IMR-90 (cell line): ENCODE data around the gene GPC6. TPM values are rescaled to one million over a fixed set of nuclear protein-coding genes. Genes with fewer than 3 reads are reported as not detected.

Experiments
- ATAC-seq: fragments of 200-7000 bp; cut with Tn5 transposase; 2 replicates; pipeline ENCODE4 v1.9.1; 2020; ENCODE audit warnings: low read depth, mild to moderate bottlenecking, moderate library complexity
- BruUV-seq: library from RNA; stranded (reverse); fragments of 400-500 nt; replicated peaks from 2 replicates; lab custom pipeline; 2021; lab: Mats Ljungman, UMichigan
- CTCF ChIA-PET: fragments of 300-600 bp; formaldehyde crosslinking; extraction: SDS; loops from one replicate; lab custom pipeline; 2021; ENCODE audit warnings: antibody characterized with exemption; lab: Yijun Ruan, JAX
- POLR2A ChIA-PET: fragments of 300-600 bp; sonication (Branson Sonifier 250); formaldehyde crosslinking; loops from one replicate; lab custom pipeline; 2022; ENCODE audit warnings: antibody characterized with exemption; ENCODE audit not compliant: unreplicated experiment; lab: Charles Lee
- DNase-seq: peaks from one replicate; pipeline ENCODE4 v3.0.0; 2013
- H2AFZ ChIP-seq: replicated peaks from 2 replicates; pipeline ENCODE3; 2013; ENCODE audit warnings: low read length, mild to moderate bottlenecking; ENCODE audit not compliant: poor library complexity
- H2AK5ac ChIP-seq: 2 replicates; pipeline ENCODE4 v1.6.1; 2013; ENCODE audit warnings: low read depth, low read length, inconsistent platforms
- H2AK9ac ChIP-seq: replicated peaks from 2 replicates; pipeline ENCODE3; 2013; ENCODE audit warnings: mild to moderate bottlenecking, low read depth, low read length, moderate library complexity; ENCODE audit not compliant: poor library complexity
- H2BK120ac ChIP-seq: 2 replicates; pipeline ENCODE4 v1.6.1; 2013; ENCODE audit warnings: low read depth, low read length, inconsistent platforms
- H2BK15ac ChIP-seq: 3 replicates; pipeline ENCODE4 v1.6.1; 2013; ENCODE audit warnings: low read depth, low read length, inconsistent platforms
- H2BK20ac ChIP-seq: 2 replicates; pipeline ENCODE4 v1.6.1; 2013; ENCODE audit warnings: low read depth, mild to moderate bottlenecking, inconsistent platforms, low read length, moderate library complexity
- H2BK5ac ChIP-seq: 2 replicates; pipeline ENCODE4 v1.6.1; 2013; ENCODE audit warnings: mild to moderate bottlenecking, low read depth, low read length, inconsistent platforms; ENCODE audit not compliant: poor library complexity, severe bottlenecking
- H3K14ac ChIP-seq: replicated peaks from 2 replicates; pipeline ENCODE4 v1.6.1; 2013; ENCODE audit warnings: low read depth, low read length, inconsistent platforms
- H3K18ac ChIP-seq: 2 replicates; pipeline ENCODE4 v1.6.1; 2013; ENCODE audit warnings: low read depth, low read length, control low read depth
- H3K23ac ChIP-seq: 2 replicates; pipeline ENCODE4 v1.6.1; 2013; ENCODE audit warnings: low read depth, low read length, inconsistent platforms
- H3K27ac ChIP-seq: 2 replicates; pipeline ENCODE4 v1.5.1; 2013; ENCODE audit warnings: mild to moderate bottlenecking, control low read depth, low read length; ENCODE audit not compliant: insufficient read depth
- H3K27me3 ChIP-seq: 2 replicates; pipeline ENCODE4 v1.6.1; 2013; ENCODE audit warnings: low read length; ENCODE audit not compliant: control insufficient read depth, insufficient read depth
- H3K36me3 ChIP-seq: 2 replicates; pipeline ENCODE4 v1.6.1; 2013; ENCODE audit warnings: low read length, mixed read lengths; ENCODE audit not compliant: control insufficient read depth, insufficient read depth
- H3K4ac ChIP-seq: 2 replicates; pipeline ENCODE4 v1.6.1; 2013; ENCODE audit warnings: low read depth, low read length, inconsistent platforms
- H3K4me1 ChIP-seq: 2 replicates; pipeline ENCODE4 v1.6.1; 2013; ENCODE audit warnings: low read length, mixed read lengths; ENCODE audit not compliant: control insufficient read depth, insufficient read depth
- H3K4me2 ChIP-seq: 2 replicates; pipeline ENCODE4 v1.6.1; 2013; ENCODE audit warnings: low read depth, mild to moderate bottlenecking, control low read depth, low read length, moderate library complexity
- H3K4me3 ChIP-seq: 2 replicates; pipeline ENCODE4 v1.5.1; 2013; ENCODE audit warnings: low read depth, mild to moderate bottlenecking, control low read depth, low read length, moderate library complexity; ENCODE audit not compliant: insufficient read depth
- H3K56ac ChIP-seq: 2 replicates; pipeline ENCODE4 v1.6.1; 2013; ENCODE audit warnings: low read length, inconsistent platforms; ENCODE audit not compliant: insufficient read depth; ENCODE audit errors: extremely low read depth
- H3K79me1 ChIP-seq, 2 experiments: 2 replicates each; pipeline ENCODE4 v1.6.1; 2013; ENCODE audit warnings: low read length in 2 of 2, inconsistent platforms in 1 of 2, low read depth in 1 of 2
- H3K9ac ChIP-seq: 2 replicates; pipeline ENCODE4 v1.6.1; 2013; ENCODE audit warnings: low read depth, low read length, control low read depth
- H3K9me1 ChIP-seq: 2 replicates; pipeline ENCODE4 v1.6.1; 2013; ENCODE audit warnings: low read length, inconsistent platforms; ENCODE audit not compliant: insufficient read depth
- H3K9me3 ChIP-seq: 2 replicates; pipeline ENCODE4 v1.6.1; 2013; ENCODE audit warnings: low read length; ENCODE audit not compliant: control insufficient read depth, insufficient read depth
- H4K20me1 ChIP-seq: 2 replicates; pipeline ENCODE4 v1.6.1; 2013; ENCODE audit warnings: low read length, inconsistent platforms; ENCODE audit not compliant: insufficient read depth
- H4K5ac ChIP-seq: 2 replicates; pipeline ENCODE4 v1.6.1; 2013; ENCODE audit warnings: mild to moderate bottlenecking, low read depth, low read length, control low read depth
- H4K8ac ChIP-seq, 2 experiments: 2 replicates each; pipeline ENCODE4 v1.6.1; 2013; ENCODE audit warnings: low read depth in 2 of 2, low read length in 2 of 2, control low read depth in 1 of 2, inconsistent platforms in 1 of 2
- H4K91ac ChIP-seq: 2 replicates; pipeline ENCODE4 v1.6.1; 2013; ENCODE audit warnings: low read depth, low read length, inconsistent platforms; ENCODE audit not compliant: insufficient read depth
- BHLHE40 ChIP-seq: fragments of 150-350 bp; IDR thresholded peaks from 2 replicates; pipeline ENCODE4 v1.6.1; 2016; ENCODE audit warnings: mild to moderate bottlenecking, low read depth, low read length
- CTCF ChIP-seq: conservative IDR thresholded peaks from 2 replicates; pipeline ENCODE4 v1.5.1; 2012; ENCODE audit warnings: mild to moderate bottlenecking, low read depth, low read length, improper control_type of control experiment
- ELK1 ChIP-seq: fragments of 150-350 bp; IDR thresholded peaks from 2 replicates; pipeline ENCODE4 v1.6.1; 2016; ENCODE audit warnings: low read depth, mild to moderate bottlenecking, low read length, moderate library complexity, borderline replicate concordance
- MXI1 ChIP-seq: IDR thresholded peaks from 2 replicates; pipeline ENCODE4 v1.6.1; 2012; ENCODE audit warnings: low read depth, mild to moderate bottlenecking, low read length, moderate library complexity, borderline replicate concordance
- NFE2L2 ChIP-seq: fragments of 150-350 bp; IDR thresholded peaks from 2 replicates; pipeline ENCODE4 v1.6.1; 2016; ENCODE audit warnings: low read depth, mild to moderate bottlenecking, low read length
- RFX5 ChIP-seq: IDR thresholded peaks from 2 replicates; pipeline ENCODE4 v1.8.0; 2012; ENCODE audit warnings: low read depth, mild to moderate bottlenecking, low read length, moderate library complexity
- SMC3 ChIP-seq: fragments of 150-350 bp; IDR thresholded peaks from 2 replicates; pipeline ENCODE4 v1.6.1; 2016; ENCODE audit warnings: low read depth, mild to moderate bottlenecking, antibody characterized with exemption, low read length, moderate library complexity
- USF2 ChIP-seq: fragments of 150-350 bp; IDR thresholded peaks from 2 replicates; pipeline ENCODE4 v1.6.1; 2017; ENCODE audit warnings: mild to moderate bottlenecking, antibody characterized with exemption, low read length, low read depth
- WGBS, 2 experiments: methylation state at CpG; one replicate each; pipeline versions ENCODE4 v1.1.5 to v1.1.7; 2013; ENCODE audit warnings: missing lambda C conversion rate in 2 of 2; ENCODE audit not compliant: insufficient read length in 1 of 2; ENCODE audit errors: extremely low coverage in 2 of 2; 5-methylcytosine and 5-hydroxymethylcytosine counted together
- dilution Hi-C: fragments of 300-500 bp; cut with HindIII; formaldehyde crosslinking; loops from one replicate; pipeline ENCODE4 v1.14.3; 2018; ENCODE audit warnings: low sequenced_read_pairs; ENCODE audit not compliant: unreplicated experiment
- in situ Hi-C: fragments of 300-500 bp; cut with MboI; formaldehyde crosslinking; loops from 3 replicates; pipeline ENCODE4 v1.14.3; 2019; ENCODE audit warnings: low sequenced_read_pairs, inconsistent platforms, mixed read lengths
- intact Hi-C: fragments of 100-400 bp; cut with micrococcal nuclease; formaldehyde crosslinking; loops from 2 replicates; pipeline ENCODE4 v1.10.0; 2022
- polyA plus RNA-seq, 3 experiments: library from polyadenylated mRNA; depleted of rRNA; stranded (reverse); fragments of >200 nt; gene quantifications; 2 replicates each; pipeline ENCODE4 v1.2.3, GENCODE V29; 2012; ENCODE audit warnings: low replicate concordance in 1 of 3
- total RNA-seq: library from RNA; depleted of rRNA; stranded (reverse); fragments of >200 nt; gene quantifications from 2 replicates; pipeline ENCODE4 v1.2.3, GENCODE V29; 2012

The GPC6 gene
- total and polyA plus RNA-seq, 2 of the 4 experiments (the other 2 are of a cell fraction): 14.9 to 39.4 TPM

GRCh38 chr13:93730780-93731179 is 504.2 kb downstream of the GPC6 start:
- 100% methylated on average over 1 of the region's 3 CpGs; no CpG with 5 or more reads in 1 of the 2 experiments for WGBS, 2 experiments
- H3K4me1 ChIP-seq: peaks cover 13% of the 10 kb centered on the region
- peak overlapping the region; percentile 59; the same call in 1 of the 2 replicates for H3K23ac ChIP-seq
- H3K27ac ChIP-seq: no peak overlapping the region
- H3K9ac ChIP-seq: no peak overlapping the region
- H3K4me3 ChIP-seq: no peak overlapping the region
- no peaks in the 10 kb centered on the region for H3K36me3 ChIP-seq
- peaks cover 0 to 3% of the 10 kb centered on the region in 2 experiments; a peak in 2 of 4 replicates for H3K79me1 ChIP-seq
- in situ Hi-C loops (no loop called here), intact Hi-C loops (no loop called here), dilution Hi-C loops (no loop called here)
- peak overlapping the region; percentile 83 for H2BK20ac ChIP-seq
- peak overlapping the region; percentile 20; the same call in 1 of the 2 replicates for H3K14ac ChIP-seq
- H3K18ac ChIP-seq: peak overlapping the region; percentile 2; the same call in 1 of the 2 replicates
- no peak overlapping the region; the same call in 1 of the 2 replicates for H3K56ac ChIP-seq
- peak overlapping the region; percentile 64; the same call in 1 of the 2 replicates for H3K4ac ChIP-seq
- no peaks in the 10 kb centered on the region for H3K9me3 ChIP-seq
- peak overlapping the region in 1 of 2 experiments; percentile 30; a peak in 1 of 4 replicates for H4K8ac ChIP-seq
- 0 out of 2 replicates have a peak overlapping the region, but pooled peaks have one; percentile 13 for H2AK5ac ChIP-seq
- peak overlapping the region; percentile 32; the same call in 1 of the 2 replicates for H4K91ac ChIP-seq
- H4K20me1 ChIP-seq: no peaks in the 10 kb centered on the region
- H2AFZ ChIP-seq: peak overlapping the region; percentile 2
- H4K5ac ChIP-seq: peak overlapping the region; percentile 19; the same call in 1 of the 2 replicates
- peak overlapping the region; percentile 83; the same call in 1 of the 3 replicates for H2BK15ac ChIP-seq
- TF ChIP-seq SMC3 (no peak), RFX5 (no peak), NFE2L2 (no peak), MXI1 (no peak), BHLHE40 (no peak), USF2 (no peak), CTCF (no peak), ELK1 (no peak)
- 0 out of 2 replicates have a peak, but pooled peaks have one; percentile 6 for ATAC-seq
- BruUV-seq: no TSS peak
- peak; percentile 36 for DNase-seq
- peak overlapping the region; percentile 18 for H2BK5ac ChIP-seq
- ChIA-PET CTCF (no interaction called here), POLR2A (no interaction called here)
- H3K27me3 ChIP-seq: no peaks in the 10 kb centered on the region
- H3K4me2 ChIP-seq: peak overlapping the region; percentile 14; the same call in 1 of the 2 replicates
- peaks cover 8% of the 10 kb centered on the region for H3K9me1 ChIP-seq
- H2BK120ac ChIP-seq: peak overlapping the region; percentile 67
- no peak overlapping the region for H2AK9ac ChIP-seq
